Stimulated activated CD4-positive, alpha-beta T cell treated with anti-CD3 and anti-CD28 coated beads, Interleukin-1b, Interleukin-23, amount 100 ng/mL, for 1 hour (primary cell): ENCODE results near the gene ABCC8.
"Not testable (repeated sequence)": the region's sequence is repeated elsewhere in the genome, so short reads cannot be mapped to it uniquely, and the experiment has no call there.

ENCODE experiments used
- DNase-seq, 2 donors: peaks; one replicate each; pipeline ENCODE4 v3.0.0-alpha.2; 2020; ENCODE audit warnings: low read depth in 2 of 2

Gene ABCC8

DNA sequence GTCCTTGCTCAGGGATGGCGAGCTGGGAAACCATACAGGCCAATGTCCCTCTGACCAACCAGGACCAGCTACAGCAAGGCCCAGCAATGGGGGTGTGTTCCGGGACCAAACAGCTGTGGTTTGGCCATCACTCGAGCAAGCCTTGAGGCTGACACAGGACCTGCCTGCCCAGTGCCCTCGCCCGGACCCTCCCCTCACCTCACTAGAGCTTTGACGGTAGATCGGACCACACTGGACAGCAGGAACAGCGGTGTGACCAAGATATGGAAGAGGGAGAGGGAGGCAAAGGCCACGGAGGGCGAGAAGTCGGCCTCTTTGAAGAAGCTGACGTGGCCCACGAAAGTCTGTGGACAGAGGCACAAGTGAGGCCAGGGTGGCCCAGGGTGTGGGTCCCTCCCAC lies 46.0 kb downstream of the ABCC8 start:
- no peak for DNase-seq

DNA sequence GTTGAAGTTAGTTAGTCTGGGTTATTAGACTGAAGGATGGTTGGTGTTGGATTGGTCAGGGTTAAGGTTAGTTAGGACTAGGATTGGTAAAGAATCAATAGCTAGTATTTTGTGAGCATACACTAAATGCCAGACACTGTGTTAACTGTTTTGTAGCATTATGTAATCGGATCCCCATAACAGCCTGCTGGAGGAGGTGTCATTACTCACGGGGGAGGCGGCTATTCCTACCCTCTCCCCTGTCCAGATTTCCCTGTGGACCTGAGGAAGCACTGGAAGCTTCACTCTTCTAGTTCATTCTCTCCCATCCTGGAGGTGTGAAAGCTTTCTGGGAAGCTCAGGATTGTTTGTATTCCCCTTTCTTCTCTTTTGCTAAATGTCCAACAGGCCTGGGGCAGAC lies 47.7 kb downstream of the ABCC8 start:
- no peak for DNase-seq

DNA sequence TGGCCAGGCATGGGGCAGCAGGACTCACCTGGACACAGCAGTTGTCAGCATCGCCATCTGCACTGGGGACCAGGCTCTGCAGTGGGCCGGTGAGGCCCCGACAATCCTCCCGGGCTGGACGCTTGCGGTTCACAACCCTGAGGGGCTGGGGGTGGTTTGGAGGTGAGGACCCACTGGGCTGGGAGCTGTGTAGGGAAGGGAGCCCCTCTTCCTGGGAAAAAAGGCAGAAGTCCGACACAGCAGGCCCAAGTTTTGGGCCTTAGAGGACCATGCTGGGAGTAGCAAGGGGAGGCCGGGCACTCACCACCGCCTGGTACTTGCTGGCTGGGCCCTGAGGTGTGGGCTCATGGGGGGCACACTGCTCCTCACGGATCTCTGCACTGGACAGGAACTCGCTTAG lies 48.4 kb downstream of the ABCC8 start:
- no peak for DNase-seq

DNA sequence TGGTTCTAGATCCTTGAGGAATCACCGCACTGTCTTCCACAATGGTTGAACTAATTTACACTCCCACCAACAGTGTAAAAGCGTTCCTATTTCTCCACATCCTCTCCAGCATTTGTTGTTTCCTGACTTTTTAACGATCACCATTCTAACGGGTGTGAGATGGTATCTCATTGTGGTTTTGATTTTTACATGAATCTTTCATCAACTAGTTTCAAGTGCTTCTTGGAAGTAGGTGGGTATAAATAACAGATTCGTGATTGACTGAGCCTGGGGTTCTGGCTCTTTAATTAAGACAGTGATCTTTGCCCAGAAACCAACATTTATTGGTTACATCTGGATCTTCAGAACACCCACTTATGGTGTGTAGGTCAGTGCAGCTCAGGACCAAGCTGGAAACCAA lies 50.4 kb downstream of the ABCC8 start:
- not testable (repeated sequence) for DNase-seq

DNA sequence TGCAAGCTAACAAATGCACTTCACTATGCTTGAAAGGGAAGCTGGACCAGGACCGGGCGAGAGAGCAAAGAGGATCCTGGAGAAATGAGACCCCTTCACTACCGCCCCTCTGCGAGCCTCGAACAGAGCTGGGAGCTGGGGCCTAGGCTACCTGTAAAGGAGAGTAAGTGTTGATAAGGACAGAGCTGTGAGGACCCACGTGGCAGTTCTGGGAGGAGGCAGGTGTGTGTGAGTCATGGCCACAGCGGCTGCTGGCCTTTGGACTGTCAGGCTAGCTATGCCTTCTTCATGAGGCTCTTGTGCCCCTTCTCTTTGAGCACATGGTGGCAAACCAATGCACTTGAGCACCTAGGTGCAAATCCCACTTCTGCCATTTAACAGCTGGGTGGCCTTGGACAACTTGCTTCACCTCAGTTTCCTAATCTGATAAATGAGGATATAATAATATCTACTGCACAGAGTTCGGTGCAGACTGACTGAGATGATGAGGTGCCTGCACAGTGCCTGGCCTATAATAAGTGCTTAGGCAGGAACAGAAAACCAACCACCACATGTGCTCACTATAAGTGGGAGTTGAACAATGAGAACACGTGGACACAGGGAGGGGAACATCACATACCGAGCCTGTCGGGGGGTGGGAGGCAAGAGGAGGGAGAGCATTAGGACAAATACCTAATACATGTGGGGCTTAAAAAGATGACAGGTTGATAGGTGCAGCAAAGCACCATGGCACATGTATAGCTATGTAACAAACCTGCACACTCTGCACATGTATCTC lies 52.9 kb downstream of the ABCC8 start:
- DNase-seq, result no peak

DNA sequence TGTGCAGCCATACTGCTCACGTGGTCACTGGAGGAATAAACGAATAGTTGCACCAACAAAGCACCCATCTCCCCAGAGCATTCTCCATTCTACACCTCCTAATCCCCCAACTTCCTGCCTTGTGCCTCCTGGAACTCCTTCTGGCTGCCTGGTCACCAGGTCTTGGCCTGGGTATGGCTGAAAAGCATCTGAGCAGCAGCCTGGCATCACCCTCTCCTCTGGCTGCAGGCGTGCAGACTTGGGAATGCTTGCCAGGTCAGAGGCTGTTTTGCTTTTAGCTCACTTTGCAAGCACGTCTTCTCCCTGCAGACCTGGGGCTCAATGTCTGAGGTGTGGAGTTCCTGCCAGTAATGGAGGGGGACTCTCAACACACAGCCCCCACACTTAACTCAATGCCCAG lies 54.9 kb downstream of the ABCC8 start:
- DNase-seq, result no peak

DNA sequence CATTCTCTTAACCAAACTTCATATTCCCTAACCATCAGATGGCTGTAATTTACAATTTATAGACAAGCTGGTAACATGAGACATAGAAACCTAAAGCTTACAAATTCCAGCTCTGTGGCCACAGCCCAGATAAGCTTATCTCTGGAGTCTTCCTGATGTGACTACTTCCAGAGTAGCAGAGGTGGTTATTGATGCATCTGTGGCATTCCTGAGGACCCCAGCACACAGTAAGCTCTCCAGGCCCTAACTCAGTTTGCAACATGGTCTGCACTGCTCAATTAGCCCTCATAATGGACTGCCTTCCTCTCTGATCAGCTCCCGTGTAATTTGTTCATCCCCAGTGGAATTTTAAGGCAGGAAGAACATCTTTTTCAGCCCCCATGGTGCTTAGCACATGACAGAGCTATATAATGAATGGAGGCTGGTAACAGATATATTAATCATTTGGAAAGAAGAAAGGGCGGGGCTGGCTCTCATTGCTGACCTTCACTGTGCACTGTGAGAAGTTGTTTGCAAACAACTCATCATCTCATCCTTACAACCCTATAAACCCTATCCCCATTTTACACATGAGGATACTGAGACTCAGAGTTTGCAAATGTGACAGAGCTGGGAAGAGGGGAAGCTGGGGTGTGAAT lies 58.1 kb downstream of the ABCC8 start:
- no peak for DNase-seq

DNA sequence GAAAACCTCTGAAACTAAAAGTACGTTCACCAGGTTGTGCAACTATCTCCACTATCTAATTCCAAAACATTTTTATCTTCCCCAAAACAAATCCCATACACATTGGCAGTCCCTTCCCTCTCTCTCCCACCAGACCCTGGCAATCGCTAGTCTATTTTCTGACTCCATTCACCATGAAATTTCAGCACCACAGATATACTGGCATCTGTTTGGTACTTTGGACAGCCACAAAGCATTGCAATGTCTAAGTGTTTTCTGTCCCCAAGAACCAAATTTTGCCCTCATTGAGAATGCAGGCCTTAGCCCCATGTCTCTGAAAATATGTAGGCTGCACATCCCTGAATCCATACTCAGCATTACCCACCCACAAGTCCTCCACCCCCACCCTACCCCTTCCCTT lies 60.2 kb downstream of the ABCC8 start:
- DNase-seq, result no peak

DNA sequence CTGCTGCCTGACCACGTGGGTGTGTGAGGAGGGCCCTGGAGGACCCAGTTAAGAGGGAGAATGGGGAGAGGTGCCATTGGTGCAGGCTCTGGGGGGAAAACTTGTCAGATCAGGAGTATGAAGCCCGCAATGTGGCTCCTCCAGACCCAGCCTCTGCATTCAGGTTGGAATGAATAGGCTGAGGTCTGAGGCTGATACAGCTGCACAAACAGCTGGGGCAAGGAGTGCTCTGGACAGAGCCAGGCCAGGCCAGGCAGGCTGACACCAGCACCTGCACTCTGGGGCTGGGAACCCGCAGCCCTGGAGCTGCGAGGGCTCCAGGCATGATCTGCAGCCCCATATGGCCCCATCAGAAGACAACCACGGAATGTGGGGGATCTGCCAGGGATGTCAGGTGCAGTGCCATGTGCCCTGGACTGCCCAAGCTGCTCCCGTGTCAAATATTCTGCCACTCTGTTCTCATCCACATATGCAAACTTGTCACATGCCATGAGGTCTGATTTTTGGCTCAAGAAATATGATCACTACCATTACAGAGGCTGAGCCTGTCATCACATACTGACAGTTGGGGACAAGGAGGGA lies 61.0 kb downstream of the ABCC8 start:
- DNase-seq, result no peak

DNA sequence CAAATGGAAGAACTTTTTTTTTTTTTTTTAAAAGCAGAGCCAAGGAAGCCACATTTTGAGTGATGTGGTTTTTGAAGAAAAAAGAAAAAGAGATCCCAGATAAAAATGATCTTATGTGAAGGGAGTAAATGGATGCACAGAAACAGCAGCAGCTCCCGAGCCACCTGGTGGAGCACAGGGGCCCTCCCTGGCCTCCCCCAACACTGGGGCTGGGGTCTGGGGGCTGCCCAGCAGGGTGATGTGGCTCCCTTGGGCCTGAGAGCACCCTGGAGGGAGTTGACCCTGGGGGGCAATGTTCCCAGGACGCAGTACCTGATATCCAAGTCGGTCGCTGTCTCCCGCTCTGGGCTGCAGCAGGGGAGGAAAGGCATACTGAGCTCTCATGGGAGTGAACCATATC lies 61.7 kb downstream of the ABCC8 start:
- no peak for DNase-seq

DNA sequence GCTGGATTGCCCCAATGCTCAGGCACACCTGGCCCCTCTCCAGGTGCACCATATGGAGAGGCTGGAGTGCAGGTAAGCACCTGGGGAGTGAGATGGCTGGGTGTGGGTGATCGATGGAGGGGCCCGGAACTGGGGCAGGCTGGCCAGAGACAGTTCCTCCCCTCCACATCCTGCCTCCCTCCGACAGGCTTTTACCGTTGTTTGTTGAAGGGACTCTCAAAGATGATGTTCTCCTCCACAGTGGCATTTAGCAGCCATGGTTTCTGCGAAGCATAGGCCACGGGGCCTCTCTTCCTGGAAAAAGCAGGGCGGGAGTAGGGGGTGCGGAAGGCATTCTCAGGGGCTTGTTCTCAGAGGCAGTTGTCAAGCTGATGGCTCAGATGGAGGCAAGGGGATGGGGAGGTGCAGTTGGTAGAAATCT lies 62.3 kb downstream of the ABCC8 start:
- no peak for DNase-seq

DNA sequence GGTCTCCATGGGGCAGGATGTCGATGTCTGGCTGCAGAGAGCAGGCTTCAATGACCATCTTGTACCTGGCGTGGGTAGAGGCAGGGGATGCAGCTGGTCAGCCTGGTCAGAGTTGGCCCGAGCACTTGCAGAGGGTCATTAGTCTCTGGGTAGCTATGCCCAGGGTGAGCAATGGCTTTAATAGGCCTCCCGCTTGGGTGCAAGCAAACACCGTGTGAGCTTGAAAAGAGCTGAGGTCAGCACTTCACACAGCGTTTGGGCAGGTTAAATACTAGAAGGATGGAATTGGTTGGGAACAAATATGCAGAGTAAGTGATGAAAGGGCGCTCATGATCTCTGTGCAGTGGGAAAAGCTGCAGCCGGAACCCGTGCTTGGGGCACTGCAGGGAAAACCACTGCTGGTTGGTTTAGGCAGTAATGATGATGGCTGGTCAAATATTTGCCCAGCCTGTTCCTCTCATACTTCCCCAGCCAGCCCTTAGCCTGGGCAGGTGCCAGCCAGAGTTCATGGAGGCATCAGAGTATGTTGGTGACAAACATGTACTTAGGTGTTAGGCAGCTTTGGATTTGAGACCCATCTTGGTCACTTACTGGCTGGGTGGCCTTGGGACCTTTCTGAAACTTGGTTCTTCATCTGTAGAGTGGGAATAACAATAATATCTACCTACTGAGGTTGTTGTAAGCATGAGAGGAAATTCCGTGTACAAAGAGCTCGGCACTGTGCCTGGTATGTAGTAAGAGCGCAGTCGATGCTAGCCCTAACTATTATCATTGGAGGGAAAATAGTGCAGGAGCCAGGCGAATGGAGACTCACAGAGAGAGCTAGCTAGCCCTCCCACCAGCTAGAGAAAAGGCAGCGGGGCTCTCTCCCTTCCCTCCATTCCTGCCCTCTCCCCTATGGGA lies 63.0 kb downstream of the ABCC8 start:
- no peak for DNase-seq

DNA sequence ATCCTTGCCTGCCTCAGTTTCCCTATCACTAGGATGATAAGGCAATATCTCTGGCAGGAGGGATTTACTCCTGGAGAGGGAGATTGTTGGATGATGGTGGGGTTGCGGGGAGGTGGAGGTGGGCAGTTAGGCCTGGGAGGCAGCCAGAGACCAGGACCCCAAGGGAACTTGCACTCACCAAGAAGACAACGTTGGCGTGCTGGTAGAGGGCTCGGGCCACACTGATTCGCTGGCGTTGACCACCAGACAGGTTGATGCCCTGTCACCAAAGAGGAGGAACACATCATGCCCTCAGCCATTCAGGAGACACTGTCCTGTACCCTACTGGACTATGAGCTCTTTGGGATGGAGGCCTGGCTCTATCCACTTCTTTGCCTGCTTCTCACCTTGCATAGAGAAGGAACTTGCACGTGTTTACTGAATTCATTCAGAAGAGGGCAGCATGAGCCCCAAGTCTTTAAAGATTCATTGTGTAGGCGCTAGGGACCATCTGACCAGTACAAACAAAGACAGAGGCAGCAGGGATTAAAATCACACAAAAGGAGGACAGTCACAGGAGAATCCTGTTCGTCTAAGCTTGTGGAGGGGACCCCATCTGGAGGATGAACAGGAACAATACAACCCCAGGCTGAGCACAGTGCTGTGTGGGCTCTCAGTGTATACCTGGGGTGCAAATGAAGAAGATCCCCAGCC lies 64.0 kb downstream of the ABCC8 start:
- DNase-seq, result no peak

DNA sequence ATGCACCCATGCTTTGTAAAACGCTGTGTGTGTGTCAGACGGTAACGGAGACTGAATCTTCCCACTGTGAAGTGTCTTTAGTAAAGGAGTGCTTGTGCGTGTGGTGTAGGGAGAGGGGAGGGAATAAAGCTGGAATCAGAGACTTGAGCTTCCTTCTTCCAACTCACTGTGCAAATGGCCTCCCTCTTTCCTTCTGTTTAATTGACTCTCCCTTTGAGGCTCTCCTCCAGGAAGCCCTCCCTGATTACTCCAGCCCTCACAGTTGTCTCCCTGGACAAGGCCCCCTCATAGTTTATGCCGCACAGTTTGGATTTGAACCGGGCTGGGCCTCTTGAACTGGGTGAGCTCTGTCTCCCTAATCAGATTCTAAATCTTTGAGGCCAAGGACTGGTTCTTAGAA lies 65.2 kb downstream of the ABCC8 start:
- DNase-seq, result no peak

DNA sequence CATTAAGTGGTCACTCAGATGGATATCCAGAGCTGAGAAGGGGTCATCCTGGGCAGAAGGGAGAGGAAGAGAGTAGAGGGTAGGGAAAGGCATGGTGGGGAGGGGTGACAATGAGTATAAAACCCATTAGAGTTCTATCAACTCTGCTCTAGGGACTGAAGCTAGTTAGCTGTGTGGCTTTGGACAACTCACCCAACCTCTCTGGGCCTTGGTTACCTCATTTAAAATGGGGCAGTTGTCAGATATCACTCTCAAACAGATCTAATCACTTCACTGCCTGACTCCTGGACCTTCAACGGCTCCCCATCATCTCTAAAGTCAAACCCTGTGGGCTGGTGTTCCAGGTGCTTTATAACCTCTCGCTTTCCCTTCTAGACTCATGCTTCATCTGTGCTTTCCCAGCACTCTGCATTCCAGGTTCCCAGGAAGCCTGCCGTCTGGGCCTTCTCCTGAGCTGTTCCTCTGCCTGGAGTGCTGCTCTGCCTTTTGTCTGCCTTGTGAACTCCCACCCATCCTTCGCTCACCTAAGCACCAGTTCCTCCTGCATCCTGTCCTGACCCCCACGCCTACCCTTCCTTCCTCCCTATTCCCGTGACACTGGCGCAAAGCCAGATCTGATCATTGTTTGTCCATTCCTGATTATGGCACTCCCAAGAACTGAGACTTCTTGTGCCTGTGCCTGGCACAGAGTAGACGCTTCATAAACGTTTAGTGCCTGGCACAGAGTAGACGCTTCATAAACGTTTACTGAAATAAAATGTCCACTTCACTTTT lies 65.9 kb downstream of the ABCC8 start:
- DNase-seq, result no peak

DNA sequence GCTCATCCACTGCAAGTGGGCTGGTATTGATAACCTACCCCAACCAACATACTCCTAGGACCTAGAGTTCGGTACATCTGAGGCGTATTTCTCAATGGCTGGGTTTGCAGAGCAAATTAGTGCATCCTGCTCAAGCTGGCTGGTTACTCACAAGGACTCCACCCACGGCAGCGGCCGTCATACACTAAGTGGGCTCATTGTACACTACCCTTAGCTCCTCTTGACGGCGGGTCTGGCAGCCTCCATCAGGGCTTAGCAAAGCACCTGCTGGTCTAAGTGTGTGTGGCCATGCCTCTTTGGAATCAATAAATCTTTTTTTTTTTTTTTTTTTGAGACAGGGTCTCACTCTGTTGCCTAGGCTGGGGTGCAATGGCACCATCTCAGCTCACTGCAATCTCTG lies 68.0 kb downstream of the ABCC8 start:
- no peak for DNase-seq

DNA sequence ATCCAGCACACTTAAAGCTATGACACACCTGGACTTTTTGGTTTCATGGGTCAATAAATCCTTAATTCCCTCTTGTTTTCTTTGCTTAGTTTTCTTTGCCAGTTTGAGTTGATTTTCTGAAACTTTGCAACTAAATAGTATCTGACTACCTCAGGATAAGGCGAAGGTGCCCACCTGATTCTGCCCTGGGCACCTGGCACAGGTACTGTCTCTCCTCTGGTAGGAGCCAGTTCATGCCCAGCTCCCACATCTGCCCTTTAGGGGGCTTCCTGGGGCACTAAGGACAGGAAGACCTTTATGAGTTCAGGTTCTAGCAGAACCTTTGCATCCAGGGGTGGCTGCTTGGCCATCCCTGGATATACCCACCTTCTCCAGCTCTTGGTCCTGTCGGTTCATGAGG lies 68.6 kb downstream of the ABCC8 start:
- no peak for DNase-seq

DNA sequence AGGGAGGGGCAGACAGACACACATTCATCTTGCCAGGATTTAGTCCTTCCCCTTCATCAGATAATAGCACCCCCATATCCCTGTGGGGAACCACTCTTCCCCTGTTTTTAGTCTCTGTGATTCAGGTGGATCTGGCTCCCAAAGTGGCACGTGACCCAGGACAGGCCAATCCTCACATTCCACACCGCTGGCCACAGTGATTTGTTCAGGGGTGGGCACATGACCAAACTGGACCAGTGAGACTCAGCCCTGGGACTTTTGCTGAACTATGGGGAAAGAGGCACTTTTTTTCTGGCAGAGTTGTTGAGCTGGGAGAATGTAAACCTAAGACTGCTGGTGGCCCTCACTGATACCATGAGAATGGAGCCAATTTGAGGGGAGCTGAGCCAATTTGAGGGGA lies 69.1 kb downstream of the ABCC8 start:
- DNase-seq, result no peak

DNA sequence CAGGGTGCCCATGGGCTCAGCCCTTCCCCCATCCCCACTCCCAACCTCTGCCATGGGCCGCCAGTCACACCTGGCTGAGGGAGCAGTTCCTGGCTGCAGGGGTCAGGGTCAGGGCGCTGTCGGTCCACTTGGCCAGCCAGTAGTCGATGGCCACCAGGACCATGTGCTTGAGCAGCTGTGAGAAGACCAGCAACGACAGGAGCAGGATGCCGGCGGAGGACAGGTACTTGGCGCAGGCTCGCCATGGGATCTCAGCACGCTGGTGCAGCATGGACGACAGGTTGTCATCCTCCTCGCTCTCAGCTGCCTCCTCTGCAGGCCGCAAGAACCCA lies 69.9 kb downstream of the ABCC8 start:
- no peak for DNase-seq

DNA sequence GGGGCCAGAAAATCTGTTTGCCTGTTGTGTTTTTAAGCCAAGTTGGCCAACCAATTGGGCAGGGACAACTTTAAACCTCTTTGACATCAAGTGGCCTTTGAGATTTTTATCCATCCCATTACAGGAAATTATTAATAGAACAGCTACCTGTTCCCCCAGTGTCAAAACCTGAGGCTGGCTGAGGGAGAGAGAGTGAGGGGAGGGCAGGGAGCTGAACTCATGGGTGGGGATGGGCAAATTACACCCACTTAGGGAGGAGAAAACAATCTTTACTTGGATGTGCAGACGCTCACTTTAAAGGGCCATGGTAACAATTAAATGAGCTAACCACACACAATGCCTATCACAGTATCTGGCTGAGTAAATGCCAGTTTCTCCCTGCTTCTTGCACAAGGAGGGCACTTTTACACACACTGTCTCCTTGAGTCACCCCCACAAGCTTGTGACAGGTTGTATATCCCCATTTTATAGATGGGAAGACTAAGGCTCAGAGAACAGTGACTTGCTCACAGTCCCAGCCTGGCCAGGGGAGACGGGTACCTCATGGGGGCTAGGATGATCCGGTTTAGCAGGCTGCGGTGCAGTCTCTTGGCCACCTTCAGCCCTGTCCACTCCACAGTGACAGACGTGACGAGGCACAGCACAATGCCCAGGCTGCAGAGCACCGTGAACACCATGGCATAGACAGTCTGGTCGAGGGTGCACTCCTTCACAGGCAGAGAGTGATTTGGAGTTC lies 70.4 kb downstream of the ABCC8 start:
- DNase-seq, result no peak
